Transverse colon (tissue), 3 donors: ENCODE data around the gene ASTL.

Experiments used
- CTCF ChIP-seq, 5 experiments: fragments of 200-600 bp in 3 of 5; fragments of 450-650 bp in 2 of 5; sonication (generic) in 3 of 5; IDR thresholded peaks; 1 replicate in 2 of 5; 2 replicates in 3 of 5; pipeline ENCODE4 v1.5.1; 2016 to 2017; ENCODE audit warnings: antibody characterized with exemption in 5 of 5, inconsistent platforms in 3 of 5, mild to moderate bottlenecking in 2 of 5, moderate library complexity in 1 of 5
- EP300 ChIP-seq: sonication (generic); formaldehyde crosslinking; IDR thresholded peaks from one replicate; pipeline ENCODE4 v1.6.1; 2017; ENCODE audit warnings: antibody characterized with exemption, low read depth
- POLR2A ChIP-seq: fragments of 450-650 bp; IDR thresholded peaks from one replicate; pipeline ENCODE4 v1.6.1; 2016; ENCODE audit warnings: antibody characterized with exemption, mild to moderate bottlenecking, moderate library complexity

DNA sequence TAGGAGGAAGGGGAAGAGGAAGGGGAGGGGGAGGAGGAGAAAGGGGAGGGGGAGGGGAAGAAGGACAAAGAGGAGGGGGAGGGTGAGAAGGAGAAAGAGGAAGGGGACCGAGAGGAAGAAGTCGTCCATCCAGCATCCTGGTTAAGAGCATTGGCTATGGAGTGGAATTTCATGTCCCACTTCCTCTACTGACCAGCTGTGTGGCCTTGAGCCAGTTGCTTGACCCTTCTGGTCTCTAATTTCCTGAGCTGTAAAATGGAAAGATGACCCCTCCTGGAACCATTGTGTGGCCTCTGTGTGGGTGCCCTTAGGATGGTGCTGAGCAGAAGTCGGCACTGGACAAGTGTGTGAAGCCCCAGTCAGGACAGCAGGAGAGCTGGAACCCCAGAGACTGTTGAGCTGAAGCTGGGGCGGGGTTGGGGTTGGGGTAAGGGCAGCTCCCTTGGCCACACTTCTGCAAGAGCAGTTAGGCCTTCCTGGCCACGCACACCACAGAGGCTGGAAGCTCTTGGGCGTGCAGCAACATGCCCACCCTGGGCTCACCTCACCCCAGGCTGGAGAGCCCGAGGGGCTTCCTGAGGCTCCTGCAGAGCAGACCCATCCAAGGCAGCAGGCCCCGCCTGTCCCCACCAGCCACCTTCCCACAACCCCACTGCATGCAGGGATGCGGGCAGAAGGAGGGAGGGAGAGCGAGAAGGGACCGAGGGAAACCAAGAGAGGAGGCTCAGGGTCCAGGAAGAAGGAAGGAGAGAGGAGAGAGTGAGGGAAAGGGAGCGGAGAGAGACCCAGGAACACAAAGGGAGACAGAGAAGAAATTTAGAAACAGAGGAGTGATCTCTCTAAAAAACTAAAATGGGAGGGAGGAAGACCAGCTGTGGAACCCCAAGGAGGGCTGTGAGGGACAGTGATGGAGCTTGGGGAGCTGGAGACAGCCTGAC, 38.2 kb downstream of the ASTL start:
- TF ChIP-seq CTCF (IDR thresholded peaks at IDR 0.05) (no peak), POLR2A (no peak), EP300 (no peak)
